Parathyroid adenoma (tissue), 2 donors: ENCODE data around the gene TMEM43.

Experiments used
- H2AFZ ChIP-seq: fragments of 300-600 bp; sonication (generic); one replicate; pipeline ENCODE4 v1.7.0; 2017; ENCODE audit warnings: antibody characterized with exemption, mild to moderate bottlenecking
- H3K27ac ChIP-seq: fragments of 300-600 bp; sonication (generic); one replicate; pipeline ENCODE4 v1.7.0; 2017
- H3K27me3 ChIP-seq: fragments of 300-600 bp; sonication (generic); one replicate; pipeline ENCODE4 v1.7.0; 2017; ENCODE audit warnings: low read length; ENCODE audit not compliant: control insufficient read depth, insufficient read depth
- H3K36me3 ChIP-seq: fragments of 300-600 bp; sonication (generic); one replicate; pipeline ENCODE4 v1.7.0; 2017; ENCODE audit warnings: low read length; ENCODE audit not compliant: control insufficient read depth, insufficient read depth
- H3K4me1 ChIP-seq: fragments of 300-600 bp; sonication (generic); one replicate; pipeline ENCODE4 v1.7.0; 2017; ENCODE audit warnings: control low read depth
- H3K4me2 ChIP-seq: fragments of 300-600 bp; sonication (generic); one replicate; pipeline ENCODE4 v1.7.0; 2017; ENCODE audit warnings: low read length
- H3K4me3 ChIP-seq: fragments of 300-600 bp; sonication (generic); one replicate; pipeline ENCODE4 v1.7.0; 2017; ENCODE audit warnings: low read depth, low read length
- H3K79me2 ChIP-seq: fragments of 300-600 bp; sonication (generic); one replicate; pipeline ENCODE4 v1.7.0; 2017; ENCODE audit warnings: control low read depth
- H3K9ac ChIP-seq: fragments of 300-600 bp; sonication (generic); one replicate; pipeline ENCODE4 v1.7.0; 2017; ENCODE audit warnings: mild to moderate bottlenecking
- H3K9me3 ChIP-seq: fragments of 300-600 bp; sonication (generic); one replicate; pipeline ENCODE4 v1.7.0; 2017; ENCODE audit warnings: low read length; ENCODE audit not compliant: control insufficient read depth
- TF ChIP-seq, protein P1 (sequence below): fragments of 300-600 bp; sonication (generic); IDR thresholded peaks from one replicate; pipeline ENCODE4 v1.7.0; 2017; ENCODE audit warnings: antibody characterized with exemption, mild to moderate bottlenecking
- donor health status: primary hyperparathyroidism.

Gene TMEM43

DNA sequence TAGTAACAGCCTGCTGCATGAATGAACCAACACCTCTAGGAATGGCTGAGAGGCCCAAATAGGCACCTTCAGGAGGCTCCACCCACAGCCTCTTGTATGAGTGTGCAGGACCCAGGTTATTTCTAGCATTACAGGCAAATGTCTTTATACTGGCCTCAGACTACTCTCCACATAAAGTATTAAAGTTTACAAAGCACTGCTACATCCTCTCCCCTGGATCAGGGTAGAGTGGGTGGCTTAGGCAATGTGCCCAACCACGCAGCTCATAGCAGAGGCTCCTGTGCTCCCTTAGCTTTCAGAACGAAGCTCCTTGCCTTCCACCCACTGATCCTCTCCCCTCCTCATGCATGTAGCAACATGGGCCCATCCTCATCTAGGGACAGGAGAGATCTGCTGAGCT, 16.3 kb downstream of the TMEM43 start:
- Histone ChIP-seq H3K4me1 (no peaks in the 10 kb centered on the region), H3K9ac (no peak overlapping the region), H3K79me2 (no peaks in the 10 kb centered on the region), H3K4me3 (no peak overlapping the region), H3K27me3 (no peaks in the 10 kb centered on the region), H3K9me3 (no peaks in the 10 kb centered on the region), H3K4me2 (no peak overlapping the region), H3K36me3 (no peaks in the 10 kb centered on the region), H2AFZ (no peak overlapping the region), H3K27ac (no peak overlapping the region)
- TF ChIP-seq, protein P1, sequence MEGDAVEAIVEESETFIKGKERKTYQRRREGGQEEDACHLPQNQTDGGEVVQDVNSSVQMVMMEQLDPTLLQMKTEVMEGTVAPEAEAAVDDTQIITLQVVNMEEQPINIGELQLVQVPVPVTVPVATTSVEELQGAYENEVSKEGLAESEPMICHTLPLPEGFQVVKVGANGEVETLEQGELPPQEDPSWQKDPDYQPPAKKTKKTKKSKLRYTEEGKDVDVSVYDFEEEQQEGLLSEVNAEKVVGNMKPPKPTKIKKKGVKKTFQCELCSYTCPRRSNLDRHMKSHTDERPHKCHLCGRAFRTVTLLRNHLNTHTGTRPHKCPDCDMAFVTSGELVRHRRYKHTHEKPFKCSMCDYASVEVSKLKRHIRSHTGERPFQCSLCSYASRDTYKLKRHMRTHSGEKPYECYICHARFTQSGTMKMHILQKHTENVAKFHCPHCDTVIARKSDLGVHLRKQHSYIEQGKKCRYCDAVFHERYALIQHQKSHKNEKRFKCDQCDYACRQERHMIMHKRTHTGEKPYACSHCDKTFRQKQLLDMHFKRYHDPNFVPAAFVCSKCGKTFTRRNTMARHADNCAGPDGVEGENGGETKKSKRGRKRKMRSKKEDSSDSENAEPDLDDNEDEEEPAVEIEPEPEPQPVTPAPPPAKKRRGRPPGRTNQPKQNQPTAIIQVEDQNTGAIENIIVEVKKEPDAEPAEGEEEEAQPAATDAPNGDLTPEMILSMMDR: no peak

DNA sequence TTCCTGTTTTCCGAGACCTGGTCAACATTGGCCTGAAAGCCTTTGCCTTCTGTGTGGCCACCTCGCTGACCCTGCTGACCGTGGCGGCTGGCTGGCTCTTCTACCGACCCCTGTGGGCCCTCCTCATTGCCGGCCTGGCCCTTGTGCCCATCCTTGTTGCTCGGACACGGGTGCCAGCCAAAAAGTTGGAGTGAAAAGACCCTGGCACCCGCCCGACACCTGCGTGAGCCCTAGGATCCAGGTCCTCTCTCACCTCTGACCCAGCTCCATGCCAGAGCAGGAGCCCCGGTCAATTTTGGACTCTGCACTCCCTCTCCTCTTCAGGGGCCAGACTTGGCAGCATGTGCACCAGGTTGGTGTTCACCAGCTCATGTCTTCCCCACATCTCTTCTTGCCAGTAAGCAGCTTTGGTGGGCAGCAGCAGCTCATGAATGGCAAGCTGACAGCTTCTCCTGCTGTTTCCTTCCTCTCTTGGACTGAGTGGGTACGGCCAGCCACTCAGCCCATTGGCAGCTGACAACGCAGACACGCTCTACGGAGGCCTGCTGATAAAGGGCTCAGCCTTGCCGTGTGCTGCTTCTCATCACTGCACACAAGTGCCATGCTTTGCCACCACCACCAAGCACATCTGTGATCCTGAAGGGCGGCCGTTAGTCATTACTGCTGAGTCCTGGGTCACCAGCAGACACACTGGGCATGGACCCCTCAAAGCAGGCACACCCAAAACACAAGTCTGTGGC, 16.9 kb downstream of the TMEM43 start:
- no peak overlapping the region for H3K9ac ChIP-seq
- no peak overlapping the region for H2AFZ ChIP-seq
- H3K4me2 ChIP-seq: no peak overlapping the region
- H3K9me3 ChIP-seq: no peaks in the 10 kb centered on the region
- no peaks in the 10 kb centered on the region for H3K27me3 ChIP-seq
- H3K79me2 ChIP-seq: no peaks in the 10 kb centered on the region
- TF ChIP-seq, protein P1: no peak
- H3K36me3 ChIP-seq: no peaks in the 10 kb centered on the region
- H3K4me3 ChIP-seq: no peak overlapping the region
- H3K4me1 ChIP-seq: no peaks in the 10 kb centered on the region
- no peak overlapping the region for H3K27ac ChIP-seq

DNA sequence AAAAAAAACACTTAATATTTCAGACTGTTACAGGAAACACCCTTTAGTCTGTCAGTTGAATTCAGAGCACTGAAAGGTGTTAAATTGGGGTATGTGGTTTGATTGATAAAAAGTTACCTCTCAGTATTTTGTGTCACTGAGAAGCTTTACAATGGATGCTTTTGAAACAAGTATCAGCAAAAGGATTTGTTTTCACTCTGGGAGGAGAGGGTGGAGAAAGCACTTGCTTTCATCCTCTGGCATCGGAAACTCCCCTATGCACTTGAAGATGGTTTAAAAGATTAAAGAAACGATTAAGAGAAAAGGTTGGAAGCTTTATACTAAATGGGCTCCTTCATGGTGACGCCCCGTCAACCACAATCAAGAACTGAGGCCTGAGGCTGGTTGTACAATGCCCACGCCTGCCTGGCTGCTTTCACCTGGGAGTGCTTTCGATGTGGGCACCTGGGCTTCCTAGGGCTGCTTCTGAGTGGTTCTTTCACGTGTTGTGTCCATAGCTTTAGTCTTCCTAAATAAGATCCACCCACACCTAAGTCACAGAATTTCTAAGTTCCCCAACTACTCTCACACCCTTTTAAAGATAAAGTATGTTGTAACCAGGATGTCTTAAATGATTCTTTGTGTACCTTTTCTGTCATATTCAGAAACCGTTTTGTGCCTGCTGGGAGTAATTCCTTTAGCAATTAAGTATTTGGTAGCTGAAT, 17.9 kb downstream of the TMEM43 start:
- no peak overlapping the region for H3K4me3 ChIP-seq
- H3K9me3 ChIP-seq: no peaks in the 10 kb centered on the region
- H3K4me1 ChIP-seq: no peaks in the 10 kb centered on the region
- H2AFZ ChIP-seq: no peak overlapping the region
- H3K4me2 ChIP-seq: no peak overlapping the region
- H3K27me3 ChIP-seq: no peaks in the 10 kb centered on the region
- H3K9ac ChIP-seq: no peak overlapping the region
- no peaks in the 10 kb centered on the region for H3K36me3 ChIP-seq
- TF ChIP-seq, protein P1: no peak
- no peaks in the 10 kb centered on the region for H3K79me2 ChIP-seq
- H3K27ac ChIP-seq: no peak overlapping the region

DNA sequence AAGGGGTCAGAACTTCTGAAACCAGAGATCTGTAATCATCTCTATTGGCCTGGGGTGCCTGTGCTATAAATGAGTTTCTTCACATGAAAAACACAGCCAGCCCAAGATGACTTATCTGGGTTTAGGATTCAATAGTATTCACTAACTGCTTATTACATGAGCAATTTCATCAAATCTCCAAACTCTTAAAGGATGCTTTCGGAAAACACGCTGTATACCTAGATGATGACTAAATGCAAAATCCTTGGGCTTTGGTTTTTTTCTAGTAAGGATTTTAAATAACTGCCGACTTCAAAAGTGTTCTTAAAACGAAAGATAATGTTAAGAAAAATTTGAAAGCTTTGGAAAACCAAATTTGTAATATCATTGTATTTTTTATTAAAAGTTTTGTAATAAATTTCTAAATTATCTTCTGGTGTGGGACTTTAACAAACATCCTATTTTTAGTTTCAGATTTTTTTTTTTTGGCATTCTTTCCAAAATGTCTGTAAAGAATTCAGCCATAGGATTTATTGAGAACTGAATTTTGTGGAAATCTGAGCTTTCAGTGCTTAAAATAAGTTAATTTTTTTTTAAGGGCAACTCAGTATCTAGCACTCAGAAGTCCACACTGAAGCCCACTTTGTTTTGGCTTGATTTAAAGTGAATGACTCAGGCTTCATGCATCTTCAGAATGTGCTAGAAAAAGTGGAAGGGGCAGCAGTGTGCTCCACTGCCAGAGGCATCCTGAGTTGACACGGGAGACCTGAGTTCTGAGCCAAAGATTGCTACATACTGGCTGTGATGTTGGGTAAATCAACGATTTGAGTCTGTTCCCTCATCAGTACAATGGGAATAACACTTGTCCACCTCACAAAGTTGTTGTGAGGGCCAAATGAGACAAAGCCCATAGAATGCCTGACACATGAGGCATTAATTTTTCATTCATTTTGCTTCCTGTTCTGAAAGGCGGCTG, 18.7 kb downstream of the TMEM43 start:
- Histone ChIP-seq H3K4me2 (no peak overlapping the region), H3K9ac (no peak overlapping the region)
- TF ChIP-seq, protein P1: no peak

More for the DNA sequence above, 18.7 kb downstream of the TMEM43 start:
- no peak overlapping the region for H2AFZ ChIP-seq
- no peaks in the 10 kb centered on the region for H3K4me1 ChIP-seq
- H3K9me3 ChIP-seq: no peaks in the 10 kb centered on the region
- H3K27me3 ChIP-seq: no peaks in the 10 kb centered on the region
- H3K36me3 ChIP-seq: no peaks in the 10 kb centered on the region
- no peaks in the 10 kb centered on the region for H3K79me2 ChIP-seq
- H3K4me3 ChIP-seq: no peak overlapping the region
- H3K27ac ChIP-seq: peak overlapping the region; percentile 65
